ENCODE data around the gene SEPTIN2. TPM values are rescaled to one million over a fixed set of nuclear protein-coding genes. Genes with fewer than 3 reads are reported as not detected.

The SEPTIN2 gene
- total and polyA plus RNA-seq, 10 of the 15 experiments (the other 5 are each of a cell fraction or from before 2014, with no cell fraction given) = 169 to 474 (median 269) TPM

- TF ChIP-seq MEF2A (IDR thresholded peaks at IDR 0.05; ENCODE audit: insufficient read depth, low read depth, low read length) (no peak), YY1 (IDR thresholded peaks at IDR 0.05; ENCODE audit: low read depth, low read length) (no peak)
These were observed 74.0 kb downstream of the SEPTIN2 start (continued) for GRCh38 chr2:241389697-241390096.

DNA sequence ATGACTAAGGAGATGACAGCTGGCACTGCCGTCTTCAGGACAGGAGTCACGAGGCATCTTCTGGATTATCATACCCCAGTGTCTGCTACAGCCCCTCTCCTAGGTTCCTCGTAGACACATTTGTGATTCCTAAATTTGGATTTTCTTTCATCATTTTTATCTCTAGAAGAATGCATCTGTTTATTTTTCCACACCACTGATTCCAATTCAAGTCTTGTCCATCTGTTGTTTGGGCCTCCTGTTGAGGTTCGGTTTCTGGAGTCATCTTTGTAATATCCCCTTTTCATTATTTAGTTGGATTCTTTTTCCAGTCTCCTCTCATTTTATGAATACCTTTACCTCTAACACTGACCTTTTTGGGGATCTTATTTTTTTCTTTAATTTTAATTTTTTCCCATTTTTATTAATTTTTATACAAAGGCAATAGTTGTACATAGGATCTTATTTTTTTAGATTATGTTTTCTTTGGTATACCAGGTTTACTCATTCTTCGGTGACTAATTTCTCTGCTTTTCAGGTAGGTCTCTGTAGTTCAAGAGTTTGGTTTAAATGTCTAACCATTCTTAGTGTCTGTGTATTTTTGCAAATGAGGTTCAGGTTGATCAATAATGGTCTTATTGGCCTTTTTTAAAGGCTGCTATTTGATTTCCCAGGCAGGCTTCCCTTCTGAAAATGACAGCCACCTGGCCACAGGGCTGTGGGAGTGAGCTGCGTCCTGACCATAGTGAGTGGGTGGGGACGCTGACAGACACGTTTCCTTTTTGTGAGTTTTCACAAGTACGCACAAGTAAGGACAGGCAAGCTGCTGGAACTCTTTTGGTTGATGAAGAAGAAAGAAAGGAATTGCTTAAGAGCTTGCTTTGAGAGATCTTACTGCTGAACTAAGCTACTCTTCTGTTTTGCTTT, 74.8 kb downstream of the SEPTIN2 start:
- H3K9ac ChIP-seq (ENCODE audit: control insufficient read depth, insufficient read depth, low read length) = peak overlapping the region; percentile 26
- FAIRE-seq = no peak
- no peak overlapping the region for H3K4me3 ChIP-seq
- SMC1A ChIA-PET (ENCODE audit: uncharacterized antibody, unreplicated experiment) = interaction anchor here (1.1 to 5.3 kb wide), 17 partner anchors 11 to 172 kb away, joined by 4 to 176 read pairs (median 12); partner anchors contain the start of genes HDLBP and SEPTIN2
- CTCF ChIA-PET = interaction anchor here (0.5 to 3.7 kb wide), 19 partner anchors 9 to 397 kb away, joined by 3 to 88 read pairs (median 5); partner anchors contain the start of genes HDLBP and SEPTIN2
- H3K9me3 ChIP-seq (replicated peaks; ENCODE audit: control insufficient read depth, insufficient read depth, low read length) = no peaks in the 10 kb centered on the region; the same call in 2 of the 3 replicates
- H2AFZ ChIP-seq (ENCODE audit: control insufficient read depth, low read depth, low read length) = no peak overlapping the region
- RAD21 ChIA-PET (ENCODE audit: unreplicated experiment) = interaction anchor here (0.7 to 3.7 kb wide), 13 partner anchors 10 to 172 kb away, joined by 3 to 75 read pairs (median 13); no protein-coding TSS in a partner anchor
- H3K36me3 ChIP-seq (ENCODE audit: control insufficient read depth in 2 of 2, insufficient read depth in 2 of 2, low read length in 1 of 2) = peaks cover 0 to 3% of the 10 kb centered on the region in 2 experiments; a peak in 2 of 4 replicates
- H4K20me1 ChIP-seq (ENCODE audit: control insufficient read depth, insufficient read depth) = no peaks in the 10 kb centered on the region
- peaks cover 16% of the 10 kb centered on the region for H3K79me2 ChIP-seq (ENCODE audit: control insufficient read depth, insufficient read depth, low read length)
- POLR2A ChIA-PET = interaction anchor here (1.4 to 3.5 kb wide), 5 partner anchors 9 to 31 kb away, joined by 3 to 41 read pairs (median 5); no protein-coding TSS in a partner anchor
- in situ Hi-C loops (cut with MboI) (no loop called here), intact Hi-C loops (cut with micrococcal nuclease; ENCODE audit: unreplicated experiment) (loop anchor here (5.0 to 10.0 kb wide), 2 partner anchors 73 to 136 kb away; partner anchors contain the start of genes HDLBP and SEPTIN2)
- no peak for DNase-seq (ENCODE audit: low read depth, low spot score)
- WGBS (ENCODE audit: insufficient coverage, insufficient replicate concordance, low lambda C conversion rate, missing lambda C conversion rate) = 31% methylated on average over 9 of the region's 9 CpGs
- peak overlapping the region; percentile 62 for H3K4me2 ChIP-seq (ENCODE audit: control insufficient read depth, insufficient read depth)
- no TSS peak for BruUV-seq (replicated peaks)
- H3K27ac ChIP-seq (ENCODE audit: control insufficient read depth, insufficient read depth) = peak overlapping the region; percentile 17
- H3K4me1 ChIP-seq (ENCODE audit: control insufficient read depth, insufficient read depth, low read length) = peaks cover 42% of the 10 kb centered on the region
- peak; percentile 75 for ATAC-seq
- H3K27me3 ChIP-seq (replicated peaks in 1 of 2; ENCODE audit: control insufficient read depth in 2 of 2, insufficient read depth in 2 of 2, low read length in 1 of 2) = no peaks in the 10 kb centered on the region
- no peak for TF ChIP-seq NRF1 (conservative IDR thresholded peaks at IDR 0.05; ENCODE audit: low read depth, low read length)
- TF ChIP-seq, protein P1, sequence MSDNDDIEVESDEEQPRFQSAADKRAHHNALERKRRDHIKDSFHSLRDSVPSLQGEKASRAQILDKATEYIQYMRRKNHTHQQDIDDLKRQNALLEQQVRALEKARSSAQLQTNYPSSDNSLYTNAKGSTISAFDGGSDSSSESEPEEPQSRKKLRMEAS (IDR thresholded peaks at IDR 0.05; ENCODE audit: low read depth, low read length) = 0 out of 2 replicates have a peak, but pooled peaks have one; percentile 44
- TF ChIP-seq IKZF2 (IDR thresholded peaks at IDR 0.05) = peak; percentile 35 to 63; a peak in 2 of 4 replicates
- no peak for TF ChIP-seq NR2C2 (IDR thresholded peaks at IDR 0.05; ENCODE audit: borderline replicate concordance, control insufficient read depth, insufficient read length, low read depth)
- 0 out of 2 replicates have a peak, but pooled peaks have one; percentile 53 for TF ChIP-seq TCF12 (IDR thresholded peaks at IDR 0.05; ENCODE audit: low read depth, low read length)
- 0 out of 2 replicates have a peak, but pooled peaks have one; percentile 49 for TF ChIP-seq EED (IDR thresholded peaks at IDR 0.05; ENCODE audit: low read depth)
- peak; percentile 41; the same call in 1 of the 2 replicates for TF ChIP-seq BCL11A (IDR thresholded peaks at IDR 0.05; ENCODE audit: low read depth, low read length)
- peak; percentile 49; the same call in 1 of the 2 replicates for TF ChIP-seq MXI1 (IDR thresholded peaks at IDR 0.05; ENCODE audit: low read depth, low read length)
- TF ChIP-seq RUNX3 (IDR thresholded peaks at IDR 0.05; ENCODE audit: low read length) = peak; percentile 87
- no peak; the same call in 1 of the 2 replicates for TF ChIP-seq IKZF1 (conservative IDR thresholded peaks at IDR 0.05)
- TF ChIP-seq, protein P2, sequence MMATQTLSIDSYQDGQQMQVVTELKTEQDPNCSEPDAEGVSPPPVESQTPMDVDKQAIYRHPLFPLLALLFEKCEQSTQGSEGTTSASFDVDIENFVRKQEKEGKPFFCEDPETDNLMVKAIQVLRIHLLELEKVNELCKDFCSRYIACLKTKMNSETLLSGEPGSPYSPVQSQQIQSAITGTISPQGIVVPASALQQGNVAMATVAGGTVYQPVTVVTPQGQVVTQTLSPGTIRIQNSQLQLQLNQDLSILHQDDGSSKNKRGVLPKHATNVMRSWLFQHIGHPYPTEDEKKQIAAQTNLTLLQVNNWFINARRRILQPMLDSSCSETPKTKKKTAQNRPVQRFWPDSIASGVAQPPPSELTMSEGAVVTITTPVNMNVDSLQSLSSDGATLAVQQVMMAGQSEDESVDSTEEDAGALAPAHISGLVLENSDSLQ (IDR thresholded peaks at IDR 0.05) = peak; percentile 73; the same call in 1 of the 2 replicates
- TF ChIP-seq CREM (IDR thresholded peaks at IDR 0.05; ENCODE audit: low read depth) = peak; percentile 57
- TF ChIP-seq SMARCA5 (IDR thresholded peaks at IDR 0.05) = no peak
- TF ChIP-seq CHD2 (IDR thresholded peaks at IDR 0.05; ENCODE audit: borderline replicate concordance, low read depth, low read length) = 0 out of 2 replicates have a peak, but pooled peaks have one; percentile 25
- TF ChIP-seq ETV6 (conservative IDR thresholded peaks at IDR 0.05 in 1 of 2, IDR thresholded peaks at IDR 0.05 in 1 of 2; ENCODE audit: borderline replicate concordance in 1 of 2, low read depth in 1 of 2) = peak in 1 of 2 experiments; percentile 44; a peak in 1 of 4 replicates
- peak; percentile 50; the same call in 1 of the 2 replicates for TF ChIP-seq CREB1 (IDR thresholded peaks at IDR 0.05; ENCODE audit: low read depth)

Data from GM12878 (cell line).